ENCODE data around the gene TNFSF11.

The TNFSF11 gene

GRCh38 chr13:42656161-42656560 is 82.2 kb downstream of the TNFSF11 start:
- DNase-seq: peak; percentile 89

- no peak for DNase-seq
These were observed 83.0 kb downstream of the TNFSF11 start for GRCh38 chr13:42656958-42657357.
